Psoas muscle (tissue), 8 donors: ENCODE results near the gene COL18A1. TPM values are rescaled to one million over a fixed set of nuclear protein-coding genes. Genes with fewer than 3 reads are reported as not detected.

ENCODE experiments used
- ATAC-seq, 4 donors: fragments of 200-7000 bp; cut with Tn5 transposase; one replicate each; pipeline ENCODE4 v1.9.1; 2020; ENCODE audit warnings: moderate library complexity in 3 of 4, mild to moderate bottlenecking in 2 of 4
- DNase-seq, 2 donors: peaks; one replicate each; pipeline ENCODE4 v3.0.0-alpha.2; 2020
- H3K27ac ChIP-seq: fragments of 200-600 bp; one replicate; pipeline ENCODE4 v1.8.0; 2022
- H3K27me3 ChIP-seq, 3 donors: fragments of 200-600 bp in 1 of 3; one replicate each; pipeline versions ENCODE4 v1.6.1 to v1.8.0; 2013 to 2022; ENCODE audit warnings: low read length in 2 of 3, mild to moderate bottlenecking in 2 of 3, moderate library complexity in 1 of 3; ENCODE audit not compliant: insufficient read depth in 3 of 3
- H3K36me3 ChIP-seq, 2 donors: fragments of 200-600 bp in 1 of 2; one replicate each; pipeline versions ENCODE4 v1.6.1 to v1.8.0; 2013 to 2022; ENCODE audit warnings: low read depth in 1 of 2, mild to moderate bottlenecking in 1 of 2, moderate library complexity in 1 of 2; ENCODE audit not compliant: insufficient read depth in 1 of 2
- H3K4me1 ChIP-seq: fragments of 200-600 bp; one replicate; pipeline ENCODE4 v1.8.0; 2022
- H3K4me3 ChIP-seq: fragments of 200-600 bp; one replicate; pipeline ENCODE4 v1.8.0; 2022; ENCODE audit warnings: mild to moderate bottlenecking
- H3K9me3 ChIP-seq: fragments of 200-600 bp; one replicate; pipeline ENCODE4 v1.8.0; 2022
- CTCF ChIP-seq: fragments of 200-600 bp; IDR thresholded peaks from one replicate; pipeline ENCODE4 v1.8.0; 2022; ENCODE audit warnings: antibody characterized with exemption
- WGBS, 3 donors: extraction: QIAGEN DNeasy Blood & Tissue Kit; methylation state at CpG; one replicate each; pipeline versions ENCODE4 v1.1.6 to v1.1.7; 2013; 5-methylcytosine and 5-hydroxymethylcytosine counted together
- intact Hi-C, 2 donors: fragments of 100-400 bp; cut with DNase I; formaldehyde crosslinking; loops; one replicate each; pipeline versions ENCODE4 v1.11.0 to v1.14.2; 2022
- polyA plus RNA-seq, 3 donors: library from polyadenylated mRNA; stranded (reverse); fragments of 200-250 nt; gene quantifications; one replicate each; pipeline ENCODE4 v1.2.3, GENCODE V29; 2013
- total RNA-seq, 4 donors: library from RNA; stranded (reverse); fragmentation: NEBNext Ultra II Directional in 2 of 4; extraction: Animal tissue kit (Norgen Biotek cat#: 25700) in 2 of 4; gene quantifications; one replicate each; pipeline versions ENCODE4 v1.2.1 to v1.2.4, GENCODE V29; 2021 to 2023
- donor health status: healthy with polysubstance abuse.
- donor health status: DM: no; HTN: no; CAD: no; lungs with moderate emphysema.
- donor health status: Bipolar disorder and iron deficiency.
- donor health status: healthy.
- donor health status: DM: yes; HTN: yes; CAD: no.
- donor health status: DM: no; HTN: no; CAD: no.
- donor health status: DM: no; HTN: no; CAD: no.
- donor health status: DM: yes; HTN: yes; CAD: no.

The COL18A1 gene
- total and polyA plus RNA-seq, 7 donors, result 4.8 to 25.3 (median 12.1) TPM

GRCh38 chr21:45545691-45546531, 140.9 kb downstream of the COL18A1 start:
- H3K27ac ChIP-seq, result no peak overlapping the region
- no peaks in the 10 kb centered on the region for H3K36me3 ChIP-seq
- no peak overlapping the region for H3K4me3 ChIP-seq
- H3K4me1 ChIP-seq, result peaks cover 5% of the 10 kb centered on the region
- 86 to 87% (median 86%) methylated on average over 22 of the region's 22 CpGs for WGBS, 3 donors
- ATAC-seq, result no peak
- no peaks in the 10 kb centered on the region for H3K9me3 ChIP-seq
- no peak for TF ChIP-seq CTCF
- peak in 1 of 2 donors; percentile 41 for DNase-seq
- peaks cover 0 to 9% (median 3%) of the 10 kb centered on the region in 3 donors for H3K27me3 ChIP-seq
- intact Hi-C loops, result no loop called here

GRCh38 chr21:45546636-45547544, 141.9 kb downstream of the COL18A1 start:
- WGBS, 3 donors, result 79 to 82% (median 81%) methylated on average over 16 of the region's 16 CpGs
- Histone ChIP-seq H3K4me3 (no peak overlapping the region), H3K27me3 (peaks cover 0 to 12% (median 4%) of the 10 kb centered on the region in 3 donors), H3K4me1 (no peaks in the 10 kb centered on the region), H3K36me3 (no peaks in the 10 kb centered on the region), H3K9me3 (no peaks in the 10 kb centered on the region), H3K27ac (no peak overlapping the region)
- intact Hi-C loops, result no loop called here
- no peak for TF ChIP-seq CTCF
- DNase-seq, result peak in 1 of 2 donors; percentile 8
- no peak for ATAC-seq

GRCh38 chr21:45547545-45547900, 142.6 kb downstream of the COL18A1 start:
- Histone ChIP-seq H3K27me3 (peaks cover 0 to 18% (median 7%) of the 10 kb centered on the region in 3 donors), H3K27ac (no peak overlapping the region), H3K4me3 (no peak overlapping the region), H3K4me1 (no peaks in the 10 kb centered on the region), H3K36me3 (no peaks in the 10 kb centered on the region), H3K9me3 (no peaks in the 10 kb centered on the region)
- no peak for DNase-seq
- no peak for ATAC-seq
- intact Hi-C loops, result no loop called here
- WGBS, 3 donors, result 67 to 85% (median 85%) methylated on average over 3 of the region's 3 CpGs
- TF ChIP-seq CTCF, result no peak

GRCh38 chr21:45548711-45549491, 143.9 kb downstream of the COL18A1 start:
- intact Hi-C loops, result no loop called here
- 74 to 77% (median 75%) methylated on average over 9 of the region's 9 CpGs for WGBS, 3 donors
- Histone ChIP-seq H3K36me3 (no peaks in the 10 kb centered on the region), H3K27me3 (peaks cover 0 to 21% (median 9%) of the 10 kb centered on the region in 3 donors), H3K4me3 (no peak overlapping the region), H3K4me1 (no peaks in the 10 kb centered on the region), H3K27ac (no peak overlapping the region), H3K9me3 (no peaks in the 10 kb centered on the region)
- ATAC-seq, result no peak
- peak in 1 of 2 donors; percentile 19 for DNase-seq
- no peak for TF ChIP-seq CTCF
